ENCODE measurements around the gene UCK2.

Gene UCK2

DNA sequence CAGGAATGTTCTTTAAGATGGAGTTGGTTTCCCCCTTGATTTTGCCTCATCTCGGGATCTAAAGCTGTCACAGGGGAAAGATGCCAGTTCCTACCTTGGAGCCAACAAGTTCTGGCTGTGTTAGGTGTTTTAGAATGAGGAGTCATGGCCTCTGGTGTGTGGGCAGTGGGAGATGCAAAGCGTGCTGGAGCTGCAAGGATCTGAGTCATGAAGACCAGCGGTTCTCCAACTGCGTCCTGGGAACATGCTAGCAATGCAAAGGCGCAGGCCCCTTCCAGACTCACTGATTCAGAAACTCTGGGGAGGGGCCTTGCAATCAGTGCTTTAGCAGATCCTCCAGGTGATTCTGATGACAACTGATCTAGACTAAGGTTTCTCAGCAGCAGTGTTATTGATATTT, 109.1 kb downstream of the UCK2 start:
- Mint-ChIP-seq H3K27ac (no peak overlapping the region), H3K4me1 (ENCODE audit: low read depth) (no peaks in the 10 kb centered on the region), H3K9me3 (ENCODE audit: low read depth) (no peaks in the 10 kb centered on the region), H3K36me3 (no peaks in the 10 kb centered on the region), H3K4me3 (no peak overlapping the region), H3K27me3 (no peaks in the 10 kb centered on the region)

DNA sequence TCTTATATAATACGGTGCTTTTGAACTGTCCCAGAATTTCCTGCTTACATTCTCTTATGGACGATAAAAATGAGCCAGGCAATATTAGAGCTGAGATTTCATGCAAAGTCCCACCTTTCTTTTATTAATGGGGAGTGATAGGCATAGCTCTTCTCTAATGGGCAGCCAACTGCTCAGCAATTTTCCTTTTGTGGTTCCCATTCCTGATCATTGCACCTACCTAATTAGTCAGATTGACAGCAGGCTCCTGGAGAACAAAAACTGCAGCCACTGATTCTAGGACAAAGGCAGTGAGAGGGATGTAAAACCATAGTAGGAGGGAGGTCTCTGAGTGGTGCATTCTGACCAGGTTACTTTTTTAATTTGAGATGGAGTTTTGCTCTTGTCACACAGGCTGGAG, 110.4 kb downstream of the UCK2 start:
- Mint-ChIP-seq H3K36me3 (no peaks in the 10 kb centered on the region), H3K4me1 (ENCODE audit: low read depth) (no peaks in the 10 kb centered on the region), H3K27ac (no peak overlapping the region), H3K4me3 (no peak overlapping the region), H3K9me3 (ENCODE audit: low read depth) (no peaks in the 10 kb centered on the region), H3K27me3 (no peaks in the 10 kb centered on the region)

DNA sequence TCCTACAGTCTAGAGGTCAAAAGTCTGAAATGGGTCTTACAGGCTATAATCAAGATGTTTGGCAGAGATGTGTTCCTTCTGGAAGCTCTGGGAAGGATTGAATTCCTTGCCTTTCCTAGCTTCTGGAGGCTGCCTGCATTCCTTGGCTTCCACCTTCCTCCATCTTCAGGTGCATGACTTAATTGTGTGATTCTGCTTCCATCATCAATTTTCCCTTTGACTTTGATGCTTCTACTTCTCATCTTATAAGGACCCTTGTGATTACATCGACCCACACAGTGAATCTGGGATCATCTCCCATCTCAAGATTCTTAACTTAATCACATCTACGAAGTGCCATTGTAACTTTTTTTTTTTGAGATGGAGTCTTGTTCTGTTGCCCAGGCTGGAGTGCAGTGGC, 111.4 kb downstream of the UCK2 start:
- Mint-ChIP-seq H3K27ac (no peak overlapping the region), H3K36me3 (no peaks in the 10 kb centered on the region), H3K9me3 (ENCODE audit: low read depth) (no peaks in the 10 kb centered on the region), H3K4me1 (ENCODE audit: low read depth) (no peaks in the 10 kb centered on the region), H3K27me3 (no peaks in the 10 kb centered on the region), H3K4me3 (no peak overlapping the region)

DNA sequence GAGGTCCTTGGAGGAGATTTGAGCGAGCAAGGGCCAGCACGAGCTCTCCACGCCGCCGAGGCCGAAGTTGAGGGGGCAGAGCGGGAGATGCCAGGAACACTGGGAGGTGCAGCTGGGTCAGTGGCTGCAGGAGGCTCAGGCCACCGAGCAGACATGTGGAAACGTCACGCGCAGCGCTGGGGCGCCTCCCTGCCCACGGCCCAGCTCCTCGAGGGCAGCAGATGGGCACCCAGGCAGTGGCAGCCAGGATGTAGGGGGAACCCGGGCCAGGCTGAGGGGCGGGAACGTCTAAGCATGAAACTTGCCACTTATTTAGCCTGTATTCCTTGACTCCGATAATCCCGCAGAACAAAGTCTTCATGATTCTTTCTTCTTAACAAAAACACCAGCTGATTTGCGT, 114.1 kb downstream of the UCK2 start:
- H3K27ac Mint-ChIP-seq: no peak overlapping the region
- H3K36me3 Mint-ChIP-seq: no peaks in the 10 kb centered on the region
- no peaks in the 10 kb centered on the region for H3K9me3 Mint-ChIP-seq (ENCODE audit: low read depth)
- no peak overlapping the region for H3K4me3 Mint-ChIP-seq
- H3K27me3 Mint-ChIP-seq: no peaks in the 10 kb centered on the region
- no peaks in the 10 kb centered on the region for H3K4me1 Mint-ChIP-seq (ENCODE audit: low read depth)

DNA sequence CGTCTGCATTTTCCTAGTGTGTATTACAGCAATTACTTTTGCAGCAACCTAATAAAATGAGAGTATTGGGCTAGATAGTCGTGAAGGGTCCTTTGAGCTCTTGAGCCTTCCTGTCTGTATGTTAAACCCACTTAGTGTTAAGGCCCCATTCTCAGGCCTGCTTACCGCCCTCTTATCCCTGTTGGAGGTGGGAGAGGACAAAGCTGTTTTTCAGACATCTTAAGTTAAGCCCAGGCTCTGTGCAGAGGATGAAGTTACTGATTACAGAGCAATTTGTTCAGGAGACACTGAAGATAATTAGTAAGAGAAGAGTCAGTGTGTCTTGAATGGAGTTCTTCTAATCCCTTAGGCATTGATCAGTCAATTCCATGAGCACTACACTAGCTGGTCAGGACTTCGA, 114.6 kb downstream of the UCK2 start:
- no peaks in the 10 kb centered on the region for H3K36me3 Mint-ChIP-seq
- no peaks in the 10 kb centered on the region for H3K4me1 Mint-ChIP-seq (ENCODE audit: low read depth)
- no peaks in the 10 kb centered on the region for H3K9me3 Mint-ChIP-seq (ENCODE audit: low read depth)
- H3K4me3 Mint-ChIP-seq: no peak overlapping the region
- H3K27me3 Mint-ChIP-seq: no peaks in the 10 kb centered on the region
- no peak overlapping the region for H3K27ac Mint-ChIP-seq

DNA sequence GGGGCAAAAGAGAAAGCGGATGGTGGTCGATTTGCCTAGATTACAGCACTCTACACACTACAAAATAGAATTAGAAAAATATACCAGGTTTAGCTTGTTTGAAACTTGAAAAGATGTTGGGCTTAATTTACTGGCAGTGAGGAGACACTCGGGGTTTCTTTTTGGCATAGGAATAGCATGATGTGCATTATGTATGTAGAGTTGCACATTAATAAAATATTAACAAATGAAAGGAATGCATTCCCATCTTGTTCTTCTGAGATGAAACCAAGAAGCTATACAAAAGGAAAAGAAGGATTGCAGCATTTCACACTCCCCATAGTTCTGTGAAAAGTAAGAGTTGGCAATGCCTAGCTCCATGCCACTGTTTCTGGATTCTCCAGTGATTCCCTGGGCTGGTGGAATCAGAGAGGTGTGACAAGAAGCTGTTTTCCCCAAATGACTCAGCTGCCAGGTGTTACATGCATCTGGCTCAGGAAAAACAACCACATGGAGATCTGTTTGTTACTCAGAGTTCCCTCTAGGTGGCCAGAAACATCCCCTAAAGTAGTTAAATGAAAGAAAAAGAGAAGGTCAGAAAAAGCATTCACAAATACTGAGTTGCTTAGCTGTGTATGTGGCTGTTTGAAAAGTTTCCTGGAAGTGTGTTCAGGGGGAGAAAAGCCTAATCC, 115.6 kb downstream of the UCK2 start:
- no peaks in the 10 kb centered on the region for H3K4me1 Mint-ChIP-seq (ENCODE audit: low read depth)
- H3K9me3 Mint-ChIP-seq (ENCODE audit: low read depth): no peaks in the 10 kb centered on the region
- no peak overlapping the region for H3K27ac Mint-ChIP-seq
- no peaks in the 10 kb centered on the region for H3K36me3 Mint-ChIP-seq
- no peak overlapping the region for H3K4me3 Mint-ChIP-seq
- peaks cover 4% of the 10 kb centered on the region for H3K27me3 Mint-ChIP-seq

DNA sequence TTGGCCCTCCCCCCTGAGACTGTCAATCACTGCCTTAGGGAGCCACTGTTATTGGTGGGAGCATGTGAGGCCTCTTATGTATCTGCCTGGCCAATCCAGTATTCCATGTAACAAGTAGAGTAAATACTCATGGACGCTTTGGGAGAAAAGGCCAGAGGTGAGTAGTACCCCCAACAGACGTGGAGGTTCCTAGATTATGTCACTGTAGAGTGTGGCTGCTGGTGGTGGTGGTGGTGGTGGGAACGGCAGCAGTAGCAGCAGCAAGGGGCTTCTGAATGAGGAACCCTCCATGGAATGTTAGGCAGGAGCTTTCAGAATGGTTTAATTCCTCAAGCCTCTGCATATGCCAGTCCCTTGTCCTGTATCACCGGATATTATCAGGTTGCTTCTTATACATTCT, 118.5 kb downstream of the UCK2 start:
- peaks cover 4% of the 10 kb centered on the region for H3K27me3 Mint-ChIP-seq
- H3K27ac Mint-ChIP-seq: no peak overlapping the region
- no peaks in the 10 kb centered on the region for H3K9me3 Mint-ChIP-seq (ENCODE audit: low read depth)

DNA sequence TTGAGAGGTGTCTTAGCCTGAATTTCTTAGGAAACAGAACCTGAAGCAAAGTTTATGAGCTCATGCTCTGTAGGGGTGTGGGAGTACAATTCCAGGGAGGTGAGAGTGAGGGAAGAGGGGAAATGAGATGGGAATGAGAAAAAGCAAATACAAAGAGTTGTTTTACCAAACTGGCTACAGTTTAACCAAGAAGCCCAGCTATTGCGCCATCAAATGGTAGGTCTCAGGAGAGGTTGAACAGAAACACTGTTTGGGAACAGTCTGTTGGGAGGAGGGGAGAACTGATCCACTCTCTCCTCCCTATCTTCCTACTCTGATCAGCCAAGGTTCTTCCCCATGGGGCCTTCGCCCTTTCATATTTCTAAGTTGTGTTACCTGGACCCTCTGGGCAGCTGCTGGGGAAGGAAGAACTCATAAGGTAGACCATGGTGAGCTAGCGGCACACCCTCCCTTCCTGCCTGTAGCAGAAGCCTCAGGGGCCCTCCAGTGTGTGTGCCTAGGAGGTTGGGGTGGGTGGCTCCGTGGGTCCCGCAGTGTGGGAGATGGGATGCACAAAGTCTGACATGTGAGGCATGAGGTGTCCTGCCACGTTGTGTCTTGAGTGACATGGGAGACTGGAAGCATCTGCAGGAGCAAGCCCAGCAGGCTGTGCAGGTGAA, 120.5 kb downstream of the UCK2 start:
- no peak overlapping the region for H3K4me3 Mint-ChIP-seq
- H3K4me1 Mint-ChIP-seq (ENCODE audit: low read depth): no peaks in the 10 kb centered on the region
- peaks cover 4% of the 10 kb centered on the region for H3K27me3 Mint-ChIP-seq
- H3K27ac Mint-ChIP-seq: no peak overlapping the region
- no peaks in the 10 kb centered on the region for H3K36me3 Mint-ChIP-seq
- no peaks in the 10 kb centered on the region for H3K9me3 Mint-ChIP-seq (ENCODE audit: low read depth)

More for the DNA sequence above, 118.5 kb downstream of the UCK2 start:
- H3K4me1 Mint-ChIP-seq (ENCODE audit: low read depth): no peaks in the 10 kb centered on the region
- H3K36me3 Mint-ChIP-seq: no peaks in the 10 kb centered on the region
- H3K4me3 Mint-ChIP-seq: no peak overlapping the region

DNA sequence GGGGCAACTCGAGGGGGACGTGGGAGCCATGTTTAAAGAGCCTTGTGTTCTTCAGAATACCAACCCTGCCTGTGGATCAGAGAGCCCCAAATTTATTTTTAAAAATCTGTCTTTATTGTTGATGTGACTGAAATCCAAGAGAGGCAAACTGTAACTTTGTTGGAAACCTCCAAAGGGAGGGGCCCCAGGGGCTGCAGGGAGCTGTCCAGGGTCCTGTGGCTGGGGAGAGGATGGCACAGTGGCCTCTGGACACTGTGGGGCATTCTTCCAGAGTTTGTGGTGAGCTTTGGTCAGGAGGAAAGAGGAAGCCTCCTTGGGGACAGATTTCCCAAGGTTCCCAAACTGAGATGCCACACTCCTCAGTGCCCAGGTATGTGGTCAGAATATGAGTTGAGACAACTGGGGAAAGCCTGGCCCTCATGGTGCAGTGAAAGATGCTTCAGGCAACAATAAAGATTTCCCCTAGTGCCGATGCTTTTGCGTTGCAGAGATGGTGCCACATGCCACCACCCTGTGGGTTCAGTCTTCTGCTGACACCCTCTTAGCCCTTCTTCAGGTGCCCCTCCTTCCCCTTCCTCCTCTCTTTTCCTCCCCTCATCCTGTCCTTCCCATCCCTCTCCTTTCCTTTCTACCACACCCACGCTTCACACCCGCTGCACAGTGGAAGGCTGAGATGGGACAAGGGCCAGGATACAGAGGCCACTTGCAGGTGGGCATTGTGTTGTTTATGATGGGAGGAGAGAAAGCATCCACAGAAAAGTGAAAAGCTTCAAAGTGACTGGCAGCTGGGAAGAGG, 122.1 kb downstream of the UCK2 start:
- Mint-ChIP-seq H3K4me3 (no peak overlapping the region), H3K36me3 (no peaks in the 10 kb centered on the region), H3K9me3 (ENCODE audit: low read depth) (no peaks in the 10 kb centered on the region), H3K27me3 (peaks cover 6% of the 10 kb centered on the region), H3K27ac (no peak overlapping the region), H3K4me1 (ENCODE audit: low read depth) (no peaks in the 10 kb centered on the region)

DNA sequence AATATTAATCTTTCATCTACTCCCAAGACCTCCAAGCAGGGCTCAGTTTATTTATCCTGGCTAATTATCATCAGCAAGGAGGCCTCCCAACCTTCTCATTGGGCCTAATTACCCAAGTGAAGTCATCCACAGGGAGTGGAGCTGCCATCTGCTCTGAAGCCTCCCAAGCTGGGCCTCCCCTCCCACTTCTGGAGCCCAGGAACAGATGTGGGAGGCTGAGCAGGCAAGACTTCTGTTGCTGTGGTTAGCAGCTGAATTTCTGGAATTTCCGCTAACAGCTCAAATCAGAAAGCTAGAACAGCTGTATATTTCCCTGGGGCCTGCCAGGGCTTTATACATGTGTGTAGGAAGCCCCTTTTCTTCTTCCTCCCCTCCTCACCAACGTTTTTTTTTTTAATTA, 127.5 kb downstream of the UCK2 start:
- Mint-ChIP-seq H3K4me1 (ENCODE audit: low read depth) (no peaks in the 10 kb centered on the region), H3K4me3 (no peak overlapping the region), H3K9me3 (ENCODE audit: low read depth) (no peaks in the 10 kb centered on the region), H3K27me3 (peaks cover 1% of the 10 kb centered on the region), H3K27ac (no peak overlapping the region), H3K36me3 (no peaks in the 10 kb centered on the region)

DNA sequence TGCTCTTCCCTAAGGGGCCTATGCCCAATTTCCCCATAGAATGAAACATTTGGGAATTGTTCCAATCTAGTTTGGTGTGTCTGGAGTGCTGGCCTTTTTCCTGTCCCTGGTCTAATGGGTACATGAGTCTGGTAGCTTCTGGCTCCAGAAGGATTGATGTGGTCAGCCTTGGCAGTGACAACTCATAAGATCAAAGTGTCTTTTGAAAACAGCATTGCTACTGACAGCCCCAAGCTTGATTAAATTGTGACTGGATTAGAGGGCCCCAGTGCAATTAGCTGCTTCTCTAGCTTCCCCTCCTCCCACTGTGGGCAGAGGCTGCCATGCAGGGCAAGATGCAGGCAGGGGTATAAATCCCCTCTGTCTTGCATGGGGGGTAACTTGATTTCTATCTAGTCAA, 130.9 kb downstream of the UCK2 start:
- Mint-ChIP-seq H3K4me3 (no peak overlapping the region), H3K36me3 (no peaks in the 10 kb centered on the region), H3K27me3 (no peaks in the 10 kb centered on the region), H3K27ac (no peak overlapping the region), H3K9me3 (ENCODE audit: low read depth) (no peaks in the 10 kb centered on the region), H3K4me1 (ENCODE audit: low read depth) (no peaks in the 10 kb centered on the region)

DNA sequence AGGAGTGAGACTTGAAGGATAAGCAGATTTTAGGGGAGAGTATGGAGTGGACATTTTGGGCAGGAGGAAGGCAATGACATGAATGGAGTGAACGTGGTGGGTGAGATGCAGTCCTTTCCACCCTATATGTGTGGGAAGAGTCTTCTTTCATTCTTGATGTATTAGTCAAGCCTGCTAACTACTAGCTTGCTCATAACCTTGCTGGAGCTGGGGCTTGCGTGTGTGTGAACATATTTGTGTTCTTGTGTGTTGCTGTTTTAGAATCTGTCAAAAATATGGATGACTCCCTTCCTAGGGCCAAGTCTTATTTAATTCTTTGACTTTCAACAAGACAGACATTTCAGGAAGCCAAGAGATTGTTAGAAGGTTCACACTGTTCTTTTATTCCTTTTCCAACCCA, 132.7 kb downstream of the UCK2 start:
- Mint-ChIP-seq H3K27me3 (no peaks in the 10 kb centered on the region), H3K27ac (no peak overlapping the region), H3K9me3 (ENCODE audit: low read depth) (no peaks in the 10 kb centered on the region), H3K36me3 (no peaks in the 10 kb centered on the region), H3K4me1 (ENCODE audit: low read depth) (no peaks in the 10 kb centered on the region), H3K4me3 (no peak overlapping the region)

DNA sequence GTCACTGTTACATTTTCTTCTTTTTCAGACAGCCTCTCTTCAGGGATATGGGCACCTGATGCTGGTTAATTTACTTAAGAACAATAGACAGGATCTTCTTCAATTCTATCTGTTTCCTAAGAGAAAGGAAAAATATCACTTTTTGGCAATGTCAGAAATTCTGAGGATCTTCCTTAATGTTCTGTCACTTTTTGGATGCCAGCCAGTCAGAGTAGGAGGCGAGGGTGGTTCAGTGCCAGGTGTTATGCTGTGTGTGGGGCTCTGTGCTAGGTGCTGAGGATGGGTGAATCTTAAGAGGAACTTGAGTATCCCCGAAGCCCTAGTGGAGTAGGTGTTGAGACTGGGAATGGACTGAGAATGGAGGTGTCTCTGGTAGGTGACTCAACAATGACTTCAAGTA, 133.5 kb downstream of the UCK2 start:
- Mint-ChIP-seq H3K27me3 (peaks cover 2% of the 10 kb centered on the region), H3K4me1 (ENCODE audit: low read depth) (no peaks in the 10 kb centered on the region), H3K4me3 (no peak overlapping the region), H3K36me3 (no peaks in the 10 kb centered on the region), H3K9me3 (ENCODE audit: low read depth) (no peaks in the 10 kb centered on the region), H3K27ac (no peak overlapping the region)
